ENCODE measurements around the gene AOAH.

DNA sequence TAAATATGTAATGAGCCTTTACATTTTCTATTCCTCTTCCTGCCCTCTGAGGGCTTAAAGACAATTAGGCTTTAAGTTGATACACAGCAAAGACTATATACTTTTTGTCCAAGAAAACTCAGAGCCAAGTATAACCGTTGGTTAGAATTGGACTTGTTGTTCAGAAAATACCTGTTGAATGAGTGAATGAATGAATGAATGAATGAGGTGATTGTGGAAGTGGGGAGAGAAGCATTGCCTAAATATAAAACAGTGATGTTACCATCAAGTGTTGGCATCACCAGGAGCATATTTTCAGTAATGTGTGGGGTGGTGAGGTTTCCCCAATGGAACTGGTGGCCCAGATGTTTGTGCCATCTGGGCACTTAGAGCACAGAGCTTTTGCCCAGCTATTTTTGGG lies 106.9 kb downstream of the AOAH start:
- TF ChIP-seq, protein P1, sequence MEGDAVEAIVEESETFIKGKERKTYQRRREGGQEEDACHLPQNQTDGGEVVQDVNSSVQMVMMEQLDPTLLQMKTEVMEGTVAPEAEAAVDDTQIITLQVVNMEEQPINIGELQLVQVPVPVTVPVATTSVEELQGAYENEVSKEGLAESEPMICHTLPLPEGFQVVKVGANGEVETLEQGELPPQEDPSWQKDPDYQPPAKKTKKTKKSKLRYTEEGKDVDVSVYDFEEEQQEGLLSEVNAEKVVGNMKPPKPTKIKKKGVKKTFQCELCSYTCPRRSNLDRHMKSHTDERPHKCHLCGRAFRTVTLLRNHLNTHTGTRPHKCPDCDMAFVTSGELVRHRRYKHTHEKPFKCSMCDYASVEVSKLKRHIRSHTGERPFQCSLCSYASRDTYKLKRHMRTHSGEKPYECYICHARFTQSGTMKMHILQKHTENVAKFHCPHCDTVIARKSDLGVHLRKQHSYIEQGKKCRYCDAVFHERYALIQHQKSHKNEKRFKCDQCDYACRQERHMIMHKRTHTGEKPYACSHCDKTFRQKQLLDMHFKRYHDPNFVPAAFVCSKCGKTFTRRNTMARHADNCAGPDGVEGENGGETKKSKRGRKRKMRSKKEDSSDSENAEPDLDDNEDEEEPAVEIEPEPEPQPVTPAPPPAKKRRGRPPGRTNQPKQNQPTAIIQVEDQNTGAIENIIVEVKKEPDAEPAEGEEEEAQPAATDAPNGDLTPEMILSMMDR (IDR thresholded peaks at IDR 0.05), result no peak
- TF ChIP-seq POLR2A (IDR thresholded peaks at IDR 0.05), result no peak
